GM23338 (cell line): Measurements from ENCODE around the gene MBD5. TPM values are rescaled to one million over a fixed set of nuclear protein-coding genes. Genes with fewer than 3 reads are reported as not detected.

Experiments
- ATAC-seq: fragments of 200-7000 bp; cut with Tn5 transposase; 3 replicates; pipeline ENCODE4 v1.9.1; 2020
- DNase-seq: peaks from one replicate; pipeline ENCODE4 v3.0.0-alpha.2; 2015; ENCODE audit warnings: low spot score
- H2AFZ ChIP-seq: fragments of 200-600 bp; sonication (generic); 2 replicates; pipeline ENCODE4 v1.8.0; 2016; ENCODE audit warnings: antibody characterized with exemption, mild to moderate bottlenecking, moderate library complexity
- H3F3A ChIP-seq: fragments of 200-600 bp; sonication (generic); replicated peaks from 2 replicates; pipeline ENCODE4 v1.8.0; 2017; ENCODE audit warnings: antibody characterized with exemption, mixed run types, low read depth
- H3K27ac ChIP-seq: fragments of 200-600 bp; sonication (generic); 2 replicates; pipeline ENCODE4 v1.6.1; 2016; ENCODE audit warnings: low read depth
- H3K27me3 ChIP-seq: fragments of 200-600 bp; sonication (generic); 2 replicates; pipeline ENCODE4 v1.8.0; 2016; ENCODE audit warnings: mild to moderate bottlenecking, mixed run types, moderate library complexity; ENCODE audit not compliant: insufficient read depth
- H3K36me3 ChIP-seq: fragments of 200-600 bp; sonication (generic); 2 replicates; pipeline ENCODE4 v1.8.0; 2016; ENCODE audit warnings: mild to moderate bottlenecking; ENCODE audit not compliant: insufficient read depth
- H3K4me1 ChIP-seq: fragments of 200-600 bp; sonication (generic); 2 replicates; pipeline ENCODE4 v1.8.0; 2016; ENCODE audit warnings: mild to moderate bottlenecking, moderate library complexity; ENCODE audit not compliant: insufficient read depth
- H3K4me2 ChIP-seq: fragments of 200-600 bp; sonication (generic); 2 replicates; pipeline ENCODE4 v1.7.1; 2017; ENCODE audit warnings: mixed run types
- H3K4me3 ChIP-seq: fragments of 200-600 bp; sonication (generic); 2 replicates; pipeline ENCODE4 v1.6.1; 2016; ENCODE audit warnings: mixed run types
- H3K79me2 ChIP-seq: fragments of 200-600 bp; sonication (generic); replicated peaks from 2 replicates; pipeline ENCODE4 v1.8.0; 2017; ENCODE audit warnings: mild to moderate bottlenecking; ENCODE audit not compliant: insufficient read depth
- H3K9me2 ChIP-seq: fragments of 200-600 bp; sonication (generic); 2 replicates; pipeline ENCODE4 v1.8.0; 2017; ENCODE audit not compliant: insufficient read depth
- H4K20me1 ChIP-seq: fragments of 200-600 bp; sonication (generic); replicated peaks from 2 replicates; pipeline ENCODE4 v1.8.0; 2017; ENCODE audit warnings: mild to moderate bottlenecking; ENCODE audit not compliant: insufficient read depth
- H3K27ac Mint-ChIP-seq: 2 replicates; pipeline ENCODE4 v1.8.0; 2020; ENCODE audit warnings: inconsistent platforms, mild to moderate bottlenecking, moderate library complexity, mixed read lengths
- H3K27me3 Mint-ChIP-seq: 3 replicates; pipeline ENCODE4 v1.8.0; 2022; ENCODE audit warnings: low read depth, mild to moderate bottlenecking, moderate library complexity, mixed read lengths, inconsistent platforms; ENCODE audit not compliant: insufficient read depth, poor library complexity
- H3K36me3 Mint-ChIP-seq: 3 replicates; pipeline ENCODE4 v1.8.0; 2021; ENCODE audit warnings: low read depth, mild to moderate bottlenecking, inconsistent platforms, moderate library complexity, mixed read lengths
- H3K4me1 Mint-ChIP-seq: 3 replicates; pipeline ENCODE4 v1.8.0; 2020; ENCODE audit warnings: mild to moderate bottlenecking, inconsistent platforms, mixed read lengths
- H3K4me3 Mint-ChIP-seq: 3 replicates; pipeline ENCODE4 v1.8.0; 2021; ENCODE audit warnings: moderate library complexity, mild to moderate bottlenecking, inconsistent platforms, mixed read lengths
- H3K9me3 Mint-ChIP-seq: 3 replicates; pipeline ENCODE4 v1.8.0; 2020; ENCODE audit warnings: moderate library complexity, mild to moderate bottlenecking, inconsistent platforms, mixed read lengths
- CREB1 ChIP-seq: fragments of 250-450 bp; sonication (Bioruptor Pico); IDR thresholded peaks from 2 replicates; pipeline ENCODE4 v1.5.0; 2020; ENCODE audit warnings: low read depth, mild to moderate bottlenecking, moderate library complexity
- CTCF ChIP-seq, 2 experiments: fragments of 200-600 bp in 1 of 2; sonication (generic) in 1 of 2; conservative IDR thresholded peaks; 2 replicates each; pipeline versions ENCODE4 v1.5.1 to v1.6.1; 2016 to 2017; ENCODE audit warnings: antibody characterized with exemption in 2 of 2, low read depth in 2 of 2, mild to moderate bottlenecking in 2 of 2, moderate library complexity in 1 of 2
- EZH2 ChIP-seq: fragments of 200-600 bp; sonication (generic); IDR thresholded peaks from one replicate; pipeline ENCODE4 v1.8.0; 2017; ENCODE audit warnings: antibody characterized with exemption, mild to moderate bottlenecking, low read depth; ENCODE audit not compliant: unreplicated experiment
- EZH2phosphoT487 ChIP-seq: fragments of 200-600 bp; sonication (generic); IDR thresholded peaks from one replicate; pipeline ENCODE4 v1.8.1; 2018; ENCODE audit warnings: antibody characterized with exemption; ENCODE audit not compliant: unreplicated experiment
- JUNB ChIP-seq: IDR thresholded peaks from one replicate; pipeline ENCODE4 v1.6.1; 2016; ENCODE audit warnings: antibody characterized with exemption; ENCODE audit not compliant: unreplicated experiment
- POLR2AphosphoS5 ChIP-seq: IDR thresholded peaks from 2 replicates; pipeline ENCODE4 v1.6.1; 2016; ENCODE audit warnings: antibody characterized with exemption, low read depth
- ZNF114 ChIP-seq: fragments of 250-450 bp; sonication (Bioruptor Pico); IDR thresholded peaks from 2 replicates; pipeline ENCODE4 v1.5.0; 2020; ENCODE audit warnings: mild to moderate bottlenecking, moderate library complexity
- ZNF462 ChIP-seq: fragments of 250-450 bp; sonication (Bioruptor Pico); IDR thresholded peaks from 2 replicates; pipeline ENCODE4 v1.5.0; 2020; ENCODE audit warnings: mild to moderate bottlenecking, moderate library complexity
- polyA plus RNA-seq: library from polyadenylated mRNA; unstranded; fragments of >200 nt; fragmentation: Nextera tagmentation; extraction: Ambion mirVana; gene quantifications from 2 replicates; pipeline ENCODE4 v1.2.1, GENCODE V29; 2016
- total RNA-seq: library from RNA; depleted of rRNA; stranded (reverse); fragments of >200 nt; shearing (Covaris generic); gene quantifications from 2 replicates; pipeline ENCODE4 v1.2.3, GENCODE V29; 2014
- TF ChIP-seq, protein P1 (sequence below): IDR thresholded peaks from one replicate; pipeline ENCODE4 v1.6.1; 2018; ENCODE audit warnings: antibody characterized with exemption; ENCODE audit not compliant: unreplicated experiment

MBD5 gene
- total and polyA plus RNA-seq, 2 experiments from 2014 or later = 16.2 to 23.1 TPM

DNA sequence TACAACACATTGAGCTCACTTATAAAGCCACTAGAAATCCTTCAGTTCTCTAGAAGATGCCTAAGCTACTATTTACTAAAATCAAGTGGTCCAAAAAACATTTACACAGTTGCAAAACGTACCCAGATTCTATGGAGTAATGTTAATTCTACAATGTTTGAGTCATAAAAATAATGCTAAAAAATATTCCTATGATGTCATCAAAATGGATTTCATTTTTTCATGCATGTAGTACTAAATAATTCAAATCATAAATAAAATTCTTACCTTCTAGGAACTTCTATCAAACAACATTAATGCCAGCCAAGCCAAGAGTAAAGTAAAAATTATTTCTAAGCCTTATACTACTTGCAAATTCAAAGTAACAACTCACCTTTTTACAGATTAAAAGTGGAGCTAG lies 454.7 kb downstream of the MBD5 start (continued):
- TF ChIP-seq CTCF (conservative IDR thresholded peaks at IDR 0.05; ENCODE audit: low read depth in 2 of 2) (no peak), CREB1 (CRISPR knock-in tag) (no peak), ZNF462 (CRISPR knock-in tag) (no peak)

- Histone ChIP-seq H3F3A (no peaks in the 10 kb centered on the region), H3K4me2 (no peak overlapping the region), H3K27ac (no peak overlapping the region), H3K36me3 (no peaks in the 10 kb centered on the region), H4K20me1 (no peaks in the 10 kb centered on the region), H3K4me1 (no peaks in the 10 kb centered on the region), H3K79me2 (no peaks in the 10 kb centered on the region), H2AFZ (no peak overlapping the region), H3K4me3 (no peak overlapping the region), H3K9me2 (no peaks in the 10 kb centered on the region), H3K27me3 (no peaks in the 10 kb centered on the region)
- ATAC-seq (no peak), DNase-seq (no peak)
- Mint-ChIP-seq H3K4me1 (peaks cover 3% of the 10 kb centered on the region; the same call in 1 of the 3 replicates), H3K27ac (no peak overlapping the region), H3K36me3 (no peaks in the 10 kb centered on the region), H3K27me3 (no peaks in the 10 kb centered on the region), H3K4me3 (no peak overlapping the region), H3K9me3 (no peaks in the 10 kb centered on the region)
- no peak for TF ChIP-seq POLR2AphosphoS5
- TF ChIP-seq, protein P1, sequence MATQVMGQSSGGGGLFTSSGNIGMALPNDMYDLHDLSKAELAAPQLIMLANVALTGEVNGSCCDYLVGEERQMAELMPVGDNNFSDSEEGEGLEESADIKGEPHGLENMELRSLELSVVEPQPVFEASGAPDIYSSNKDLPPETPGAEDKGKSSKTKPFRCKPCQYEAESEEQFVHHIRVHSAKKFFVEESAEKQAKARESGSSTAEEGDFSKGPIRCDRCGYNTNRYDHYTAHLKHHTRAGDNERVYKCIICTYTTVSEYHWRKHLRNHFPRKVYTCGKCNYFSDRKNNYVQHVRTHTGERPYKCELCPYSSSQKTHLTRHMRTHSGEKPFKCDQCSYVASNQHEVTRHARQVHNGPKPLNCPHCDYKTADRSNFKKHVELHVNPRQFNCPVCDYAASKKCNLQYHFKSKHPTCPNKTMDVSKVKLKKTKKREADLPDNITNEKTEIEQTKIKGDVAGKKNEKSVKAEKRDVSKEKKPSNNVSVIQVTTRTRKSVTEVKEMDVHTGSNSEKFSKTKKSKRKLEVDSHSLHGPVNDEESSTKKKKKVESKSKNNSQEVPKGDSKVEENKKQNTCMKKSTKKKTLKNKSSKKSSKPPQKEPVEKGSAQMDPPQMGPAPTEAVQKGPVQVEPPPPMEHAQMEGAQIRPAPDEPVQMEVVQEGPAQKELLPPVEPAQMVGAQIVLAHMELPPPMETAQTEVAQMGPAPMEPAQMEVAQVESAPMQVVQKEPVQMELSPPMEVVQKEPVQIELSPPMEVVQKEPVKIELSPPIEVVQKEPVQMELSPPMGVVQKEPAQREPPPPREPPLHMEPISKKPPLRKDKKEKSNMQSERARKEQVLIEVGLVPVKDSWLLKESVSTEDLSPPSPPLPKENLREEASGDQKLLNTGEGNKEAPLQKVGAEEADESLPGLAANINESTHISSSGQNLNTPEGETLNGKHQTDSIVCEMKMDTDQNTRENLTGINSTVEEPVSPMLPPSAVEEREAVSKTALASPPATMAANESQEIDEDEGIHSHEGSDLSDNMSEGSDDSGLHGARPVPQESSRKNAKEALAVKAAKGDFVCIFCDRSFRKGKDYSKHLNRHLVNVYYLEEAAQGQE = no peak
- no peak for TF ChIP-seq JUNB
- TF ChIP-seq ZNF114 (CRISPR knock-in tag) = no peak
- no peak for TF ChIP-seq EZH2
- TF ChIP-seq CREB1 (CRISPR knock-in tag) = no peak
- no peak for TF ChIP-seq EZH2phosphoT487
- TF ChIP-seq CTCF (conservative IDR thresholded peaks at IDR 0.05; ENCODE audit: low read depth in 2 of 2) = no peak
These were observed 458.5 kb downstream of the MBD5 start for GRCh38 chr2:148479398-148479797.
